ENCODE data around the gene SLCO4A1.

Gene SLCO4A1

DNA sequence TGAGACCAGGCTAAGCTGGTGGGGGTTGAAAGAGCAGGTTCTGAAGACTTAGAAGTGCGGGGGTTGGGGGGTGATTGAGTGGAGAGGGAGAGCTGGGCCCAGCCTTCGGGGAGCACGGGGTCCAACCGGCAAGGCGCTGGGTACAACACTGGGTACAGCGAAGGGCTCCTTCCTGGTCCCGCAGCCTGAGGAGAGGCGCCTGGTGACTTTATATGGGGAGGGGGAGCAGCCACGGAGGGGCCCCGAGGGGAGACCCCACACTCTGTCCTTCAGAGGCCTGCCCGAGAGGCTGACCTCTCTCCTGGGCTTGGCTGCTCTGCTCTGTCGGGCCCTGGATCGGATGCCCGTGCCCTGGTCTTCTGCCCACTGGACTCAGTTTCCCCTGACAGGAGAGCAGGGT, 55.9 kb downstream of the SLCO4A1 start:
- Histone ChIP-seq H3K9ac (ENCODE audit: low read length in 5 of 5) (no peak overlapping the region), H3K4me3 (ENCODE audit: low read depth in 1 of 5, low read length in 5 of 5) (no peak overlapping the region), H3K4me1 (ENCODE audit: control insufficient read depth in 5 of 5, insufficient read depth in 5 of 5, low read length in 5 of 5) (peaks cover 0 to 1% (median 0%) of the 10 kb centered on the region in 5 donors), H3K27me3 (ENCODE audit: control insufficient read depth in 5 of 5, insufficient read depth in 4 of 5, low read length in 5 of 5) (peaks cover 8 to 38% (median 36%) of the 10 kb centered on the region in 5 donors), H3K36me3 (ENCODE audit: control insufficient read depth in 5 of 5, insufficient read depth in 5 of 5, low read length in 5 of 5) (no peaks in the 10 kb centered on the region), H3K9me3 (ENCODE audit: control insufficient read depth in 5 of 5, low read length in 5 of 5) (no peaks in the 10 kb centered on the region), H3K27ac (ENCODE audit: low read depth, low read length) (no peak overlapping the region)

DNA sequence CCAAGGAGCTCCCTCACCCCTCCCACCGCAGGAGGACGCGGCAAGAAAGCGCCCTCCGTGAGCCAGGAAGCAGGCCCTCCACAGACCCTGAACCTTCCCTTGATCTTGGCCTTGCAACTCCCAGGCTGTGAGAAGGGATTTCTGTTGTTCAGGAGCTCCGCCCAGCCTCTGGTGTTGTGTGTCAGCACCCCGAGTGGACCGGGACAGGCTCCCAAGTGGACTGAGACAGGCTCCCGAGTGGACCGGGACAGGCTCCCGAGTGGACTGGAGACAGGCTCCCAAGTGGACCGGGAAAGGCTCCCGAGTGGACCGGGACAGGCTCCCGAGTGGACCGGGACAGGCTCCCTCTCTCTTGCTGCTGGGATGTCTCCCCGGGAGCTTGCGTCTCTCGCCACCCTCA, 57.0 kb downstream of the SLCO4A1 start:
- Histone ChIP-seq H3K27ac (ENCODE audit: low read depth, low read length) (no peak overlapping the region), H3K27me3 (ENCODE audit: control insufficient read depth in 5 of 5, insufficient read depth in 4 of 5, low read length in 5 of 5) (peaks cover 4 to 37% (median 33%) of the 10 kb centered on the region in 5 donors), H3K9ac (ENCODE audit: low read length in 5 of 5) (no peak overlapping the region), H3K36me3 (ENCODE audit: control insufficient read depth in 5 of 5, insufficient read depth in 5 of 5, low read length in 5 of 5) (no peaks in the 10 kb centered on the region), H3K9me3 (ENCODE audit: control insufficient read depth in 5 of 5, low read length in 5 of 5) (no peaks in the 10 kb centered on the region), H3K4me3 (ENCODE audit: low read depth in 1 of 5, low read length in 5 of 5) (no peak overlapping the region), H3K4me1 (ENCODE audit: control insufficient read depth in 5 of 5, insufficient read depth in 5 of 5, low read length in 5 of 5) (peaks cover 0 to 11% (median 3%) of the 10 kb centered on the region in 5 donors)

DNA sequence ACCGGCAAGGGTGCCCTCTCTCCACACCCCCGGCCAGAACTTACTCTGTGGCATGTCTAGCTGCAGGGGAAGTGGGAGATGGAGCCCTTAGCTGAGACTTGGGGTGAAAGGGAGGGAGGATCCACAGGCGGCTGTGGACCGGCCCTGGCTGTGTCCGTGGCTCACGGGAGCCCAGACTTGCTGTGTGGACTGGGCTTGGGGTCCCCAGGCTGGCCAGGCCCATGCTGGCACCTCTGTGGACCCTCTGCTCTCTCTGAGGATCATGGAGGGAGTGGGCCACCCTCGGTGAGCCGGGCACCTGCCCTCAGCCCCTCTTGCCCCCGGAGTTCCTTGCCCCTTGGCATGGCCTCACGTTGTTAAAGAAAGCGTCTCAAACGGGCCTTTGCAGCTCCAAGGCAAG, 57.4 kb downstream of the SLCO4A1 start:
- no peaks in the 10 kb centered on the region for H3K9me3 ChIP-seq (ENCODE audit: control insufficient read depth in 5 of 5, low read length in 5 of 5)
- H3K4me1 ChIP-seq (ENCODE audit: control insufficient read depth in 5 of 5, insufficient read depth in 5 of 5, low read length in 5 of 5), result peaks cover 0 to 16% (median 3%) of the 10 kb centered on the region in 5 donors
- H3K4me3 ChIP-seq (ENCODE audit: low read depth in 1 of 5, low read length in 5 of 5), result no peak overlapping the region
- no peaks in the 10 kb centered on the region for H3K36me3 ChIP-seq (ENCODE audit: control insufficient read depth in 5 of 5, insufficient read depth in 5 of 5, low read length in 5 of 5)
- no peak overlapping the region for H3K27ac ChIP-seq (ENCODE audit: low read depth, low read length)
- no peak overlapping the region for H3K9ac ChIP-seq (ENCODE audit: low read length in 5 of 5)
- peaks cover 6 to 40% (median 34%) of the 10 kb centered on the region in 5 donors for H3K27me3 ChIP-seq (ENCODE audit: control insufficient read depth in 5 of 5, insufficient read depth in 4 of 5, low read length in 5 of 5)

DNA sequence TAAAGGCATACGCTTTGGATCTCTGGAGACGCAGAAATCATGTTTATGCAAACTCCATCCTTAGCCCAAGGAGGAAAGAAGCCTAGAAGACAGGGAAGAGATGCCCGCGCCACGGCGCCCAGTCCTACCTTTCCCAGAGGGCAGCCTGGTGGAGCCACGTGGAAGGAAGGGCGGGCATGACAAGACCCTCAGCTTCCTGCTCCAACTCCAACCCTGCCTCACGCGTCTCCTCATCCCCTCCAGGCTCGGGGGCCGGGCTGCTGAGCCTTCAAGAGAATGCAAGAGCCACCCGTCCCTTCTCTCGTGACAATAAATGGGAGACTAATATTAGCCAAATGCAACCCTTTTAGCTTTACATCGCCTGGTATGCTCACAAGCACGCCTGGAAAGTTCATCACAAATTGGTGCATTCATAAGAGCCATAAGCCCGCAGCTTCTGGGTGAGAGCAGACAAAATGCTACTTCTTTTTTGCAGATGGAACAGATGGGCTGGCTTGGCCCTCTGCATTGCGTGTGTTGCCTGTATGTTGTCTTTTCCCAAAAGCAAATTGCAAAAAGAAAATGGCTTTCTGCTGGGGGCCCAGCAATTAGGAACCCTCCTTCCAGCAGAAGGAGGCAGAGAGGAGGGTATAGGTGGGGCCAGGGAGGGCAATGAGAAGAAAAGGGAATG, 58.1 kb downstream of the SLCO4A1 start:
- H3K4me1 ChIP-seq (ENCODE audit: control insufficient read depth in 5 of 5, insufficient read depth in 5 of 5, low read length in 5 of 5), result peaks cover 0 to 16% (median 3%) of the 10 kb centered on the region in 5 donors

DNA sequence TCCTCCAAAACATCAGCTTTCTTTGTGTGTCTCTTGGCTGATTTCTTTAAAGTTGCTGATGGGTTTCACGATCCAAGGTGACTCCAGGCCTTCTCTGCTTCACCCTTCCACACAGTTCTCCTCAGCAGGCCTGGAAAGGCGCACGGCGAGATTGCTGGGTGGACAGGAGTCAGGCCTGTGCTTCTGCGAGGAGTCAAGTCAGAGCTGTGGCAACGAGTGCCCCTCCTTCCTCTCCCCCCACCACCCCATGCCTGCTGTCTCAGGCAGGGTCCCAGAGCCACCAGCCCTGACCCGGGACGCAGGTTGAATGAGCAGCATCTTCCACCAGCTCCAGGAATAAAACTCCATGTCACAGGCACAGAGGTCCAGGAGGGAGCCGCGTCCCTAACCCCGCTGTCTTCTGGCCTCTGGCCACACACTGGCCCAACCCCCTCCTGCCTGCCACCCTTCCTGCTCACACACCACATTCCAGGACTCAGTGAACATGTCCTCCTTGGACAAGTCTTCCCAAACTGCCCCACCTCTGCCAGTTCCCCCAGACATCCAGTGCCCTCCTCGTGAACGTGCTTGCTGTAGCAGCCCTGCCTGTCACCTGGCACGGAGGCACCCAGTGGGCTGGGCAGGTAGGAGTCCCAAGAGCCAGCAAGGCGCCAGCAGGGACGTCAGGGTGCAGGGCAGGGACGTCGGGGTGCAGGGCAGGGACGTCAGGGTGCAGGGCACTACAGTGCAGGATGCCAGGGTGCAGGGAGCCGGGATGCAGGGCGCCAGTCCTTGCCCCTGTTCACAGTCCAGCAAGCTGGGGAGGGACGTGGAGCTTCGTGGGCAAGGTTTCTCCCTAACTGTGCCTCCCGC, 59.1 kb downstream of the SLCO4A1 start:
- Histone ChIP-seq H3K4me3 (ENCODE audit: low read depth in 1 of 5, low read length in 5 of 5) (no peak overlapping the region), H3K9me3 (ENCODE audit: control insufficient read depth in 5 of 5, low read length in 5 of 5) (no peaks in the 10 kb centered on the region), H3K36me3 (ENCODE audit: control insufficient read depth in 5 of 5, insufficient read depth in 5 of 5, low read length in 5 of 5) (no peaks in the 10 kb centered on the region), H3K27ac (ENCODE audit: low read depth, low read length) (no peak overlapping the region), H3K27me3 (ENCODE audit: control insufficient read depth in 5 of 5, insufficient read depth in 4 of 5, low read length in 5 of 5) (peaks cover 6 to 40% (median 34%) of the 10 kb centered on the region in 5 donors), H3K9ac (ENCODE audit: low read length in 5 of 5) (no peak overlapping the region), H3K4me1 (ENCODE audit: control insufficient read depth in 5 of 5, insufficient read depth in 5 of 5, low read length in 5 of 5) (peaks cover 0 to 16% (median 3%) of the 10 kb centered on the region in 5 donors)

More for the DNA sequence above, 58.1 kb downstream of the SLCO4A1 start:
- Histone ChIP-seq H3K27ac (ENCODE audit: low read depth, low read length) (no peak overlapping the region), H3K27me3 (ENCODE audit: control insufficient read depth in 5 of 5, insufficient read depth in 4 of 5, low read length in 5 of 5) (peaks cover 6 to 34% (median 33%) of the 10 kb centered on the region in 5 donors), H3K36me3 (ENCODE audit: control insufficient read depth in 5 of 5, insufficient read depth in 5 of 5, low read length in 5 of 5) (no peaks in the 10 kb centered on the region), H3K9me3 (ENCODE audit: control insufficient read depth in 5 of 5, low read length in 5 of 5) (no peaks in the 10 kb centered on the region), H3K9ac (ENCODE audit: low read length in 5 of 5) (no peak overlapping the region), H3K4me3 (ENCODE audit: low read depth in 1 of 5, low read length in 5 of 5) (no peak overlapping the region)

DNA sequence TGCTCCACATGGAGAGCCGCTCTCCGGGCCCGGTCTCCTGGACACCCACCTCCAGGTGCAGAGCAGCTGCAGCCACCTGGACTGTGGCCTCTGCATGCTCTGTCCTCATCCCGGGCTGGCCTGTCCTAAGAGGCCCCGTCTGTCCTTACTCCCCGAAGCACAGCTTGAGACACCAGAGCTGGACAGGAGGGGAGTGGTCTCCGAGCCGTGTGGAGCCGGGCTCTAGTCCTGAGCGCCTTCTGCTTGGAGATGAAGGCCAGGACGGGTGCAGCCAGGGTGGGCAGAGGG, 59.7 kb downstream of the SLCO4A1 start:
- Histone ChIP-seq H3K9me3 (ENCODE audit: control insufficient read depth in 5 of 5, low read length in 5 of 5) (no peaks in the 10 kb centered on the region), H3K4me1 (ENCODE audit: control insufficient read depth in 5 of 5, insufficient read depth in 5 of 5, low read length in 5 of 5) (peaks cover 0 to 16% (median 3%) of the 10 kb centered on the region in 5 donors), H3K27ac (ENCODE audit: low read depth, low read length) (no peak overlapping the region), H3K36me3 (ENCODE audit: control insufficient read depth in 5 of 5, insufficient read depth in 5 of 5, low read length in 5 of 5) (no peaks in the 10 kb centered on the region), H3K9ac (ENCODE audit: low read length in 5 of 5) (no peak overlapping the region), H3K27me3 (ENCODE audit: control insufficient read depth in 5 of 5, insufficient read depth in 4 of 5, low read length in 5 of 5) (peaks cover 6 to 39% (median 34%) of the 10 kb centered on the region in 5 donors), H3K4me3 (ENCODE audit: low read depth in 1 of 5, low read length in 5 of 5) (no peak overlapping the region)

DNA sequence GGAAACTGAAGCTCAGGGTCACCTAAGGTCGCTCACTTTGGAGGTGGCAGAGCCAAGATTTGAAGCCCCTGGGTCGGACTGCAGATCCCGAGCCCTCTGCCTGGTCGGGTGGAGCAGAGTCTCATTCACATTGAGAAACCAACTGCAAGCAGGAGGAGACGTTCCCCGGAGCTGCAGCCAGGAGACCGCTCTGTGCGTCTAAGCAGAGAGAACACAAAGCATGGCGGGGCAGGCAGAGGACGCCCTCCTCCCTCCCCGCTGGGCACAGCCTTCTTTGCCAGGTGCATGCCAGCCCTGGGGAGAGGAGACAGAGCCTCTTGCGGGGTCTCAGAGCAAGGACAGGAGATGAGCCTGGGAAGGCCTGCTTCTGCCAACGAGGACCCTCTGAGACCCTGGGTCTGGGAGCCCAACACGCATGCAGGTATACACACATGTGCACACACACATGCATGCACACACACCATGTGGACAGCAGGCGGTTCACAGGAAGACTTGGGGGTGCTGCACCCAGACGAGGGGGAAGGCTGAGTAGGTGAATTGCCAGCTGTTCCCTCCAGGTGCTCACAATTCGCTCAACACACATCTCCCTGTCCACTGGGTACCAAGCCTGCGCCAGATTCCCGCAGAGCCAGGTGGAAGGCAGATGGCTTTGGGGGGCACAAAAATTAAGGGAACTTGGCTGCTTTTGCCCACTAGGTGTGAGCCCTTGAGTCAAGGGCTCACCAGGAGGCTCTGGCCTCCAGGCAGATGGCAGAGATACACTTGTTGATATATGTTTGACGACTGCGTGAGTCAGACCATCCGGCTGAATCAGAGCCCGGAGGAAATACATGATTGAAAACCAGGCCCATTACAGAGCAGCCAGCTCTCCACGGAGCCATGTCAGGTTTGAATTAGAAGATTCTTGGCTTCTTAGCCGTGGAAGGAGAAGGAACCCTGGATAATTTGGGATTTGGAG, 60.9 kb downstream of the SLCO4A1 start:
- Histone ChIP-seq H3K27me3 (ENCODE audit: control insufficient read depth in 5 of 5, insufficient read depth in 4 of 5, low read length in 5 of 5) (peaks cover 11 to 42% (median 36%) of the 10 kb centered on the region in 5 donors), H3K4me1 (ENCODE audit: control insufficient read depth in 5 of 5, insufficient read depth in 5 of 5, low read length in 5 of 5) (peaks cover 1 to 16% (median 3%) of the 10 kb centered on the region in 5 donors), H3K4me3 (ENCODE audit: low read depth in 1 of 5, low read length in 5 of 5) (no peak overlapping the region), H3K27ac (ENCODE audit: low read depth, low read length) (no peak overlapping the region), H3K9ac (ENCODE audit: low read length in 5 of 5) (no peak overlapping the region), H3K9me3 (ENCODE audit: control insufficient read depth in 5 of 5, low read length in 5 of 5) (no peaks in the 10 kb centered on the region), H3K36me3 (ENCODE audit: control insufficient read depth in 5 of 5, insufficient read depth in 5 of 5, low read length in 5 of 5) (no peaks in the 10 kb centered on the region)

DNA sequence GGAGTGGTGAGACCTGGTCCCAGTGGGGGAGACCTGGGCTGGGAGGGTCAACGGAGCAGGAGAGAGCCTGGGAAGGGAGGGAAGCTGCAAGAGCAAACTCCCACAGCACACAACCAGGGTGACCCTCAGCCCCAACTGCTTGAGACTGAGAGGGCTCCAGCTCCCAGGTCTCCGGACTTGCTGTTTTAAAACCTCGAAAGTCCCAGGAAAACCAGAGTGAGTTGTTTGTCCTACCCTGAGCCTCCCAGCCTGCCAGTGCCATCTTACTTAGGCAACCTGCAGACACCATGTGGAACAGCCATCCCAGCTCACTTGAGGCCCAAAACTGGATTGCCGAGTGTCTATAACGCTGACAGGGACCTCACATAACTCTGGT, 61.5 kb downstream of the SLCO4A1 start:
- Histone ChIP-seq H3K27ac (ENCODE audit: low read depth, low read length) (no peak overlapping the region), H3K9me3 (ENCODE audit: control insufficient read depth in 5 of 5, low read length in 5 of 5) (no peaks in the 10 kb centered on the region), H3K27me3 (ENCODE audit: control insufficient read depth in 5 of 5, insufficient read depth in 4 of 5, low read length in 5 of 5) (peaks cover 13 to 43% (median 37%) of the 10 kb centered on the region in 5 donors), H3K36me3 (ENCODE audit: control insufficient read depth in 5 of 5, insufficient read depth in 5 of 5, low read length in 5 of 5) (no peaks in the 10 kb centered on the region), H3K4me3 (ENCODE audit: low read depth in 1 of 5, low read length in 5 of 5) (no peak overlapping the region), H3K4me1 (ENCODE audit: control insufficient read depth in 5 of 5, insufficient read depth in 5 of 5, low read length in 5 of 5) (peaks cover 1 to 16% (median 3%) of the 10 kb centered on the region in 5 donors), H3K9ac (ENCODE audit: low read length in 5 of 5) (no peak overlapping the region)

DNA sequence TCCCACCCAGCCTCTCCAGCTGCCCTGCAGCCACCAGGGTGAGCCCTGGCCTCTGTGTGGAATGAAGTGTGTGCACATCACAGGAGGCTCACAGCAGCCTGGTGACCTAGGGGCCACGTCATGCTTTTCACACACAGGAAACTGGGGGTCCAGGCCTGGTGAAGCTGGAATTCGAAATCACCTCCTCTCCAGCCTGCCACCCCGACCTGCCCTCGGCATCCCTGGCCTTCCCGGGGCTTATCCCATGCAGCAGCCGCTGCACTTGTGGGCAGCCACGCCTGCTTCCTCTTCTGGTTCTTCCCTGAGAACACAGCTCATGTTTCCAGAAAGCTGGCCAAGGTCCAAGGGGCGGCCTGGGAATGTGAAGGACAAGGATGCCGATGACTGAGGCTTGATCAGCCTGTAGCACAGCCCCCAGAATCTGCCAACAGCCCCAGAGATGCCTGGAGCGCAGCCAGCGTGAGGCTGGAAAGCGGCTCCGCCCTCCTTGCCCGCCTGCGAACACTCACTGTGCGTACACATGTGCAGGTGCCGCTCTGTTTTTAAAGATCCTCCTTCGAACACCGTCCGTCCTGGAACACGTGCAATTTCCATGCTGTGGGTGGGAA, 62.1 kb downstream of the SLCO4A1 start:
- Histone ChIP-seq H3K36me3 (ENCODE audit: control insufficient read depth in 5 of 5, insufficient read depth in 5 of 5, low read length in 5 of 5) (no peaks in the 10 kb centered on the region), H3K4me3 (ENCODE audit: low read depth in 1 of 5, low read length in 5 of 5) (no peak overlapping the region), H3K27ac (ENCODE audit: low read depth, low read length) (no peak overlapping the region), H3K9ac (ENCODE audit: low read length in 5 of 5) (no peak overlapping the region), H3K4me1 (ENCODE audit: control insufficient read depth in 5 of 5, insufficient read depth in 5 of 5, low read length in 5 of 5) (peaks cover 1 to 16% (median 3%) of the 10 kb centered on the region in 5 donors), H3K27me3 (ENCODE audit: control insufficient read depth in 5 of 5, insufficient read depth in 4 of 5, low read length in 5 of 5) (peaks cover 13 to 49% (median 40%) of the 10 kb centered on the region in 5 donors), H3K9me3 (ENCODE audit: control insufficient read depth in 5 of 5, low read length in 5 of 5) (no peaks in the 10 kb centered on the region)

Data from subcutaneous abdominal adipose tissue (tissue), 5 donors.